Measurements from ENCODE around the gene PSPH.

- TF ChIP-seq CTCF (IDR thresholded peaks at IDR 0.05 in 2 of 3, conservative IDR thresholded peaks at IDR 0.05 in 1 of 3; ENCODE audit: control insufficient read depth in 2 of 3, extremely low read depth in 1 of 3, insufficient read depth in 1 of 3, low read depth in 3 of 3, low read length in 3 of 3): peak in 2 of 3 experiments; percentile 19 to 48; a peak in 2 of 6 replicates
- no peak for TF ChIP-seq BACH1 (IDR thresholded peaks at IDR 0.05; ENCODE audit: borderline replicate concordance)
- no peak for TF ChIP-seq NR2C2 (IDR thresholded peaks at IDR 0.05; ENCODE audit: borderline replicate concordance, control insufficient read depth, insufficient read length, low read depth)
- no peak for TF ChIP-seq RAD21 (IDR thresholded peaks at IDR 0.05; ENCODE audit: insufficient read depth, low read depth, low read length)
These were observed 17.4 kb downstream of the PSPH start for GRCh38 chr7:56033671-56034432.

All from GM12878 (cell line).